HUDEP-2 (cell line): ENCODE measurements around the gene CLDN17.

Experiments used
- DNase-seq, 76 experiments: peaks; one replicate each; lab custom pipeline; 2025; ENCODE audit not compliant: unreplicated experiment in 76 of 76; lab: John Stamatoyannopoulos, UW

The CLDN17 gene

GRCh38 chr21:30129246-30129645 is 37.4 kb downstream of the CLDN17 start:
- DNase-seq = no peak

DNA sequence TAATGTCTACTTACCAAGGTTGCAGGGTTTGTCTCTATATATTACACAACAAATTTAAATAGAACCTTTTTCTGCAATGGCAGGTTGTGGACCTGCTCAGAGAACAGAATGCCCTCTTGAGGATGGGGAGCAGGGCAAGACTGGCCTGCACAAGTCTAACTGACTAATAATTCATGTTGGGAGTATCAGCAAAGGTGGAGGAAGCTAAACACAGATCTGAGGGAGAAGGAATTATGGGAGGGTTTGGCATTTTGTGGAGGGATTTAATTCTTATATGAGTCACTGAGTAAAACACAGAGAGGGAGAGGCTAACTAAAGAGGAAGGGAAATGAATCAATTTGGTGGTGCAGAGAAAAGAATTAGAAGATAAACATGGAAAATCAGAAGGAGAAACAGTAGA is 40.0 kb downstream of the CLDN17 start:
- no peak for DNase-seq

DNA sequence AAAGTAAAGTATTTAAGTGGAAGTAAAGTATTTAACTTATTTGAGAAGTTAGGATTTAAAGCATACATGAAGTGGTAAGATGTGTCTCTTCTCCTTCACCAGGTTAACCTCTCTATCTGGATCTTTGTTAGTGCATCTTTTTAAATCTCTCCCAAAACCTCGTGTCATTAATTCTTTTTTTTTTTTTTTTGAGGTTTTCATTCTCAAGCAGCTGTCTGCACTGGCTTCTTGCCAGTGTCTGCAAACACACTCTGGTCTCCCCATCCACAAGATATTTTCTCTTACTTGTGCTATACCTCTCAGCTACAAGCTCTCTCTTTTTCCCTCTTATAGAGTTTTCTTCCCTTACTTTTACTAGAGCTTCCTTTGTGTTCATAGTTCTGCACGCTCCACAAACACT is 49.0 kb downstream of the CLDN17 start:
- no peak for DNase-seq

DNA sequence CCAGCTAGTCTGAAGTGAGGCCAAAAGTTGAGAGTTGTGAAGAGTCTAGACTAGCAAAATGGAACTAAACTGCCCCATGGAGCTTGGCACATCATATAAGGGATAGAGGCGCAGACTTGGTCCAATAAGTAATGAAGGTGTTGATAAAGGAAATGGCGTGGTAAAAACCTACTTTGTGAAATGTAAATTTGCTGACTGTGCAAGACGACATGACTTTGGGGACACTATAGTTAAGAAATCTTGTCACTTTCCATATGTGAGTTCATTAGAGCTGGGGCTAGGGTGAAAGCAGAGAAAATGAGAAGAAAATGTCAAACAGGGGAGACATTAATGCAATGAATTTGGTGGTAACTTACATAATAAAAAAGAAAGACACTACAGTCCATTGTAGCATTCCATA is 50.1 kb downstream of the CLDN17 start:
- no peak for DNase-seq
